GM19240 (cell line): Measurements from ENCODE around the gene ICAM2.
"Not testable (repeated sequence)": the region's sequence is repeated elsewhere in the genome, so short reads cannot be mapped to it uniquely, and the experiment has no call there.

Experiments
- DNase-seq: peaks from one replicate; pipeline ENCODE4 v3.0.0; 2011; ENCODE audit warnings: low spot score; ENCODE audit not compliant: insufficient read length

Gene ICAM2

DNA sequence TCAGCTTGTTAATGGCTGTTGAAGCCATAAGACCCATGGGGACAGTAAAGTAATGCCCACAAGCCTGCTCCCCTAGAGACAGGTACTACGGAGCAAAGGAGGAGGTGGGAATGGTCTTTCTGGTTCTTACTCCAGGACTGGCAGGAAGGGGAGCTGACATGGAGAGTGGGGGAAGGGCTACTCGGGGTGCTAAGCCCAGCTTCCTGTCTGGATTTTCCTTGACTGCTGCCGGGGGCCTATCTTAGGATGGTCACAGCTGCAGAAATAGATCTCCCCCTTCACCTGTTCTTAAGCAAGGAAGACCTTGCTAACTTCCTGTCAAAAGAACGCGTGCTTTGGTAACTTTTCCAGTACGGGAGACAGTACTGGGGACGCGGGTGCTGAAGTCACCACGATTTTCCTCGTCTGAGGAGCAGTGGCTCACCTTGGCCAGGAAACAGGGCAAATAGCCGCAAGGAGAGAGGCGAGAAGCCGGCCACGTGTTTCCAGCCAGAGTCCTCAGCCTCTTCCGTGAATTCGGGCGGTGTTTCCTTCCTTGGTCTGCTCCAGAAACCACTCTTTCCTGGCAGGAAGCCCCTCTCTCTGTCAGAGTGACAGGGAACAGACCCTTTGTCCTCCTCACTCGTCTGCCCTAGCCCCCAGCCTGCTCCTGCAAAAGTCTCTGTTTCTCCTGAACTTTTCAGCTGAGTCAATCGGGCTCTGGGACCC, 22.9 kb downstream of the ICAM2 start:
- no peak for DNase-seq

DNA sequence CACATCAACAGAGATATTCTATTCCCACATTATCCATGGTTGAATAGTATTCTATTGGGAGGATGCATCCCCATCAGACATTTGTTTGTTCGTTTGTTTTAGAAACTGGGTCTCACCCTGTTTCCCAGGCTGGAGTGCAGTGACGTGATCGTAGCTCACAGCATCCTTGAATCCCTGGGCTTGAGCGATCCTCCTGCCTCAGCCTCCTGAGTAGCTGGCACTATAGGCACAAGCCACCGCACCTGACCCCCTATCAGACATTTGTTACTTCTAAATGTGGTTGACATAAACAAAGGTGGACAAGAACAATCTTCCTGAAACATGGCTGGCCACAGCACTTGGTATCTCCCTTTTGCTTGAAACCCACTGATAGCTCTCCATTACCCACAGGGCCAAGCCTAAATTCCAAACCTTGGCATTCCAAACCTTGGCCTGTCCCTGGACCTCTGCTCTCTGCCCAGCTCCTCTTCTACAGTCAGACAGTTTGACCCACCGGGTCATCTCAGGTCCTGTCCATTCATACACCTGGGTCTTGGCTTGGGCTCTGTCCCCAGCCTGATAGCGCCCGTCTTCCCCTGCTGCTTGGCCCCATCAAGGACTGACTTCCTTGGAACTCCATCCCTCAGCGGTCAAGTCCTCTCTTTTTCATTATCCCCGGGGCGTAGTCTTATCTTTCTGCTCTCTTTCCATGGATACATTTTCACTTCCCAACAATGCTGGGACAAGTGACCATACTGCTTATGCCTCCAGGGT, 23.8 kb downstream of the ICAM2 start:
- DNase-seq = no peak

DNA sequence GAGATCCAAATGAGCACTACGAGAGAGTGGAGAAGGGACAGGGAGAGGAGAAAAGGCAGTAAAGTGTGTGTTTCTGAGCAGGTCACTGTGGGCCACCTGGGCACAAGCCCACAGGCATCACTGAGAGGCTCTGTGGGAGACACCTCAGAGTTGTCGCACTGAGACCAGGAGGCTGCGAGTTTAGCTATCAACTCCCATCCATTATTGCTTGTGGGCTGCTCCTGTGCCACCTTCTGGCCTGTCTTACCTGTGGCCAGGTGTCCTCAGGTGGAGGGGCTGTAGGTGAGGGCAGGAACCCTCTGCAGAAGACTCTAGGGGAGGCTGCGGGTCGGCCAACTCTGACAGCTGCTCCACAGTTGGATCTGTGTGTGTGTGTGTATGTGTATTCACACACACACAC, 24.8 kb downstream of the ICAM2 start:
- DNase-seq = no peak

DNA sequence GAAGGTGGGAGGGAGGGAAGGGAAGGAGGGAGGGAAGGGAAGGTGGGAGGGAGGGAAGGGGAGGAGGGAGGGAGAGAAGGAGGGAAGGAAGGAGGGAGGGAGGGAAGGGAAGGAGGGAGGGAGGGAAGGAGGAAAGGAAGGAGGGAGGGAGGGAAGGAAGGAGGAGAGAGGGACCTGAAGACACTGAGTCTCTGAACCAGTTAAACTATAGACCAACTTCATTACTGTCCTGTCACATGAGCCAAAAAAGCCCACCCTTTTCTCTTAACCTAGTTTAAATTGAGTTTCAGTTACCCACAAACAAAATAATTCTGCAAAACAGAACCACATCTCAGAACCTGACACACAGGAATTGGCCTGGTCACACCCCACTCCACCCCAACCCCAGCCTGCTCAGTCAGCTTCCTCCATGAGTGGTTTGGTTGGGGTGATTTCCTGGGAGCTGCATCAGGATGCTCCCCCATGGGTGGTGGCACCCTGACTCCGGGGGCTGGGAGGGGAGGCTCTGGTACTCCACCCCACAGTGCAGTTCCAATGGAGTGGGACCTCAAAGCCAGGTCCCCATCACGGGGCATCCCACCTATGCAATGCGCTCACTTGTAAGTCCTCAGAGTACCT, 27.0 kb downstream of the ICAM2 start:
- no peak for DNase-seq

DNA sequence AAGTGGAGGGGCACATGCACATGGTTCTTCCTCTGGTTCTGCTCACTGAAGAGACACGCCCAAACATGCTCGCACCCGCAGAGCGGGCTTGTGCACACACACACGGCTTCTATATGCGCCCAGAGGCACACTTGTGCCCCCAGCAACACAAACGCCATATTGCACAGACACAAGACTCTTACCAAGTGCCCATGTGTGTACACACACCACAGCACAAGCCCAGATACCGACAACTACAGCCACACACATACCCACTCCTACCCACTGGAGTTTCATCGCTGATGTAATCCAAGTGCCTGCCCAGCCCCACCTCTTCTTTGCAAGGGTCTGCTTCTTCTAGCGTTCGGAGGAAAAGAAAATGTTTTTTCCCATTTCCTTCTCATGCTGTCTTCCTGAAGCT, 28.8 kb downstream of the ICAM2 start:
- no peak for DNase-seq

DNA sequence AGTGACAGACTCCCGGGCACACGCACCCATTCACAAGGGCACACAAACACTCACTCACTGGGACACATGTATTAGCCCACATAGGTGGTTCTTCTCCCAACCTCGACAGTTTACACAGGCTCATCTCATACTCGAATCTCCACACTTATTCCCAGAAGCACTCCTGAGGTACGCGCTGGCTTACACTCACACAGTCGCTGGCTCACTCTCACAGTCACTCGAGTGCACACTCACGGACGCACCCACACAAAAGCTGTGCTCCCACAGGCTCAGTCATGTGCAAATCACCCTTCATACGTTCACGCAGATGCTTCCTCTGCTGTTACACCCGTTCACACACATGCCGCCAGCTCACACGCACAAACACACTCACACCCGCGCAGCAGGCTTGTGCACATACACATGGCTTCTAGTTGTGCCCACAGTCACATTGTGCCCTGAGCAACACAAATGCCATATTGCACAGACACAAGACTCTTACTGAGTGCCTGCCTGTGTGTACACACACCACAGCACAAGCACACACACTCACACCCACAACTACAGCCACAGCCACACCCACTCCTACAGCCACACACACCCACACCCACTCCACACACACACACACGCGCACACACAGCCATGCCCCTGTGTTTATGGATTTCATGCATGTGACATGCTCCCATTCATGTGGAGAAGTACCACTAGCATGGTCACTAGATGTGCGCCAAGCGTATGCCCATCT, 30.6 kb downstream of the ICAM2 start:
- no peak for DNase-seq

DNA sequence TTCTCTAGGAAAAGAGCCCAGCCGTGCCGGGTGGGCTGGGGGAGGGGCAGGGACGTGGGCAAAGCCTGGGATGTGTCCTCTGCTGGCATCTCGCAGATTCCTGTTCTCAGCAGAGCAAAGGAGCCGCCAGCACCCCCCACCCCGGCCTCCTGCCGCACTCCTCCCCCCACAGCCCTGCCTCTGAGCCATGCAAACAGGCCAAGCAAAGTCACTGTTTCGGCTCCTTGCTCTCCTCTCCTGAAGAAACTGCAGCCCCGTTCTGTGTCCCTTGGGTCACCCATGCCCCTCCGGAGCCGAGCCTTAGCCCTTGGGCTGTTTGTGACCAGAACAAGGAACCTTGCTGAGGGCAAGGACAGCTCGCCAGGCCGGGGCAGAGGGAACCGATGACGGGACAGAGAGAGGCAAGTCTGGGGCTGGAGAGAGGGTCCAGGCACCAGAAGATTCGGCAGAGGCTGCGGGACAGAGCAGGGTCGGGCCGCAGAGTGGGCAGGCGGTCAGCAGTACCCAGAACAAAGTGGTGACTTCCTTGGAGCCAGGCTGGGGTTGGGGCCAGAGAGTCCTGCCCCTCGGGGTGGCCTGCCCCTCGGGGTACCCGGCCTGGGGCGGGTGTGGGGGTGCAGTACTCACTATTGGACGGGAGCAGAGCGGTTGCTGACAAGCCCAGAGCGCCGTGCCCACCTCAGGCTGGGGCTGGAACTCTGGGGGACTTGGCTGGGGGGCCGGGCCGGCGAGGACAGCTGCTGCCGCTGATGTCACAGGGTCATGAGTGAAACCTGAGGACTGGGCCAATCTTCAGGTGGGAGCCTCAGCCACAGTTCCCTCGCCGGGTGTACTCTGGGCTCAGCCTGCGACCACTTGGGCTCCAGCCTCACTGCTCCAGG, 31.5 kb downstream of the ICAM2 start:
- DNase-seq = no peak

DNA sequence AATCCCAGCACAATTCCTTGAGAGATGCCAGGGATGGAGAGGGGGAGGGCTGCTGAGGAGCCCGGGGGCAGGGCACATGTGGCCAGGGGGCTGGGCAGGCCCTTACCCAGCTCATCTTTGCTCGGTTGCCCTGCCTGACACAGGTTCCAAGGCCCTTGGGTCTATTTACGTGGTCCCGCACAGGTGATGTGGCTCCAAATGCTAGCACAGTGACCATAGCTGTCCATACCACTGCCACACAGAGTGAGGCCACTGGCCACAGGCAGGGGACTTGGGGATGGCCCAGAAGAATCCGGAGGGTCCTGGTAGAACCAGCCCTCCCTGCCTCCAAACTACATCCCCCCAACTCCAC, 32.3 kb downstream of the ICAM2 start:
- DNase-seq = no peak

DNA sequence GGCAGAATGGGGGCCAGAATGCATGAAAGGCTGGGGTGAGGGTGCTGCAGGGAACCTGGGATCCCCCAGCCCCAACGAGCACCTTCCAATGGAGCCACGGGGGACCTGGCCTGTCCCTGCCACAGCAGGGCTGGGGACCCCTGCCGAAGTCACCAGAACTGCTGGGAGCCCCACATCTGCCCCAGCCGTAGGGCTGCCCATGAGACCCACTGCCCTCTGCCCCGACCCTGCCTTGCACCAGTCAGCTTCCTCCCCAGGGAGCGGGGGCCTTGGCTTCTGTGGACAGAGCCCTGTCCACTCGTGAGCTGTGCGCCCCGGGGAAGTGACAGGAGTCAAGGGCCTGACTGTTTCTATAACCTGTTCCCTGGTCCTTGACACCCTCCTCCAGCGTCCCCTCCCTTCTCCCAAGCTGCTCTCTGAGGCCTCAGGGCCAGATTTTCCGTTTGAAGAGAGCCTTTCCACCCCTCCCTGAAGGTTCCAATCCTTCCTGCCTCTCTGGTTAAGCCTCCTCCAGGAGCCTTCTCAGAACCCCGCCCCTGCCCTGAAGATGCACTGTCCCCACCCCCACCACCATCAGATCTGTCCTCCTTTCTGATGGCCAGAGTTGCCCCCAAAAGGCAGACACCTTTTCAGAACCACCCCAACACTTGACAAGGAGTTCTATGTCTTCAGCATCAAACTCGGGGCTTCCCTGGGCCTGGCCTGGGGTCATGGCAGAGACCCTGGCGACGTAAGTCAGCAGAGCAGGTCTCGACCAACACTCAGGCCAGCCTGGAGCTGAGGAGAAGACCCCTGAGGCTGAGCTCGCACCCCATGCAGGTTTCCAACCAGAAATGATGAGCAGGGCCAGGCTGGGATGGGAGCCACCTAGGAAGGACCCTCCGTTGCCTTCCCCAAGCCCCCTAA, 33.0 kb downstream of the ICAM2 start:
- DNase-seq = no peak

DNA sequence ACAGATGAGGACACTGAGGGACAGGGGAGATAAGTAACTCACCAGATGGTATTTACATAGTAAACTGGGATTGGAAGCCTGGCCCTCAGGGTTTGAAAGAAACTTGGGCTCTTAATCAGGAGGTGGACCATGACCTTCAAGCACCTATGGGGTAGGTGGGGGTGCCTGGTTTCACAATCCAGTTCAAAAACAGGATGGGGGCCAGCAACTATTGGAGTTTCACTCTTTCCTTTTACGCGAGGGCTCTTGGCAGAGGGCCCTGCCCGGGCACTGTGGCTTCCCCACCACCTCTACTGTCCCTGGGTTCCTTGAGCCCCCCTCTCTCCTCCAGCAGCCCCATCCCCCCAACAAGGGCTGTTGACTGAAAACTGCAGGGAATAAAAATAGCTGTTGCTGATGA, 33.6 kb downstream of the ICAM2 start:
- DNase-seq = no peak

DNA sequence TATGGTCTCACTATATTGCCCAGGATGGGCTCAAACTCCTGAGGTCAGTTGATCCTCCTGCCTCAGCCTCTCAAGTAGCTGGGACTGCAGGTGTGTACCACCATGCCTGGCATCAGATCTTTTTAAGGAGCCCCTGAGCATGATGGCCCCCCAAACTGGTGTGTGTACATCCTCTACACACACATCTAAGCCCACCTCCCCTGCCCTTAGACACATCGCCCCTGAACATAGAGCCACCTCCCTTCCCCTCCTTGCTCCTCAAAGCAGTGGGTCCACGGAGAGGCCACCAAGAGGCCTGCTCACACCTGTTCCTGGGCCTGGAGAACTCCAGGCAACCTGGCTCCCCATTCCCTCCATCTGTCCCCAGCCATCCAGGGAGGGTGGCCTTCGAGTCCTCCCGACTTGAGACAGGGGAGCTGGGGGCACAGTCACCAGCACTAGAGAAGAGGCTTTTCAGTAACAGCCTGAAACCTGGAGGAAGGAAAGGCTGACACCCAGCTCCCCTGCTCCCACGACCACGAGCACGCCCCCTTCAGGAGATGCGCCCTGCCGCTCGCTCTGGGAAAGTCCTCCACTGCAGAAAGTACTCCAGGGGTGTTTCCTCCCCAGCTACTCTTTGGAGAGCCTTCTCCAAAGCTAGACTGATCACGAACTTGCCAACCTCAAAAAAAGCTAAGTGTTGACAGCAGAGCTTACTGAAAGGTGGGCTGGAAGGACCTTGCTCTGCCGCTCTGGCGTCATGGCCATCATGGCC, 34.9 kb downstream of the ICAM2 start:
- DNase-seq = no peak

DNA sequence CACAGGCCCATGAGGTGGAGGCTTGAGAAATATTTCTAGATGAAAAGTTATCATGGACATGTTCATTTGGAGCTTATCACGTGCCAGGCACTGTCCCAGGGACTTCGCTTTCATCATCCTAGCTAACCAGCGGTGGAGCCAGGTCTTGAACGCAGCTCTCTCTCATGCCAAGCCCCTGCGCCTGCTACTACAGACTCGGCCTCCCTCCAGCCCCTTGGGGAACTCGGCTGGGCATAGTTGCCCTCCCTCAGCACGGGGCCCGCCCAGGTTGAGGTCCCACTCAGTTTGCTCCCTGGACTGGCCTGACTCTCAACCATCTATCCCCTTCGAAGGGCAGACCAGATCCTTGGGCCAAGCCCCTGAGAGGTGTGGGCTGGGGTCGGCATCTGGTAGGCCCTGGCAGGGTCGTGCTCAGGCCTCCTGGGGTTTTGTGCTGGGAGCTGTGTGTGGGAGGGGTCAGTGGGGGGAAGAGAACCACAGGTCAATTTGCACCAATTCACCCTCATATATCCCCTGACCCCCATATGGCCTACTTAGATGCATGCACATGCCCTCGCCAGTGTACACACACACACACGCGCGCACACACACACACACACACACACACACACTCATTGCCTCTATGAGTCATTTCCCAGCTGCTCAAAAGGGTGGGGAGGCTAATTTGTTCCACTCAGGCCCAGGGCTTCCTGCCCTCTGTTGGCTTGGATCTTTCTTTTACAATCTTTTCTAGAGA, 35.6 kb downstream of the ICAM2 start:
- DNase-seq = no peak

DNA sequence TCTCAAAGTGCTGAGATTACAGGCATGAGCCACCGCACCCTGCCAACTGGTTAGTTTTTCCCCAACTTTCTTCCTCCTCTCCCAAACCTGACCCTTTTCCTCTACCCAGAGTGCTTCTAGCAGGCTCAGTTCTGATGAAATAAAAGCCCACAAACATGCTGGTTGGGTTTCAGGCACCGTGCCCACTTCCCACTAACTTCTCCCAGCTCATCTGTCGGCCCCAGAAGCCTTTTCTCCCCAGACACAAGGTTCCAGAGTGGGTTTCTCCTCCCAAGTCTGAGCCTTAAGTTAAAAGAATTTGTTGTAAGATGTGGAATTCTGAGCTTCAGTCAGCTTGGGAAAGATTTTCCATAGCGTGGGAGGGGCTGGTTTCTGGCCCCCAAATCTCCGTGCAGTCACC, 36.2 kb downstream of the ICAM2 start:
- no peak for DNase-seq

DNA sequence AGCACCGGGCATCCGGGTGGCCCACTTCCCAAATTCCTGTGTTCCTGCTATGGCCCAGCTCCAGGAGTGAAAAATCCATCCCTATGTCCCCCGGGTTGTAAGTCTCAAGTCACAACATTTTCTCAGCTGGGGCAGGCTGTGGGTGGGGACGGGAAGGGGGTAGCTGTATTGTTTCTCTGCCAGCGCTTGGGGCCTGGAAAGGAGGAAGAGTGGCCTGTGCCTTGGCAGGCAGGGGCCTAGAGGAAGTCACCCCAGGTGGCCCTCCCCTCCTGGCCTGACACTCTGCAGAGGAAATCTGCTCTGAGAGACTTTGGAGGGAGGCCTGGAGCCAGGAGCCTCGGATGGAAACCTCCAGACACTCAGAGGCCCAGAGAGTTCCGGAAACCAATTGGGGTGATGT, 37.1 kb downstream of the ICAM2 start:
- no peak for DNase-seq

DNA sequence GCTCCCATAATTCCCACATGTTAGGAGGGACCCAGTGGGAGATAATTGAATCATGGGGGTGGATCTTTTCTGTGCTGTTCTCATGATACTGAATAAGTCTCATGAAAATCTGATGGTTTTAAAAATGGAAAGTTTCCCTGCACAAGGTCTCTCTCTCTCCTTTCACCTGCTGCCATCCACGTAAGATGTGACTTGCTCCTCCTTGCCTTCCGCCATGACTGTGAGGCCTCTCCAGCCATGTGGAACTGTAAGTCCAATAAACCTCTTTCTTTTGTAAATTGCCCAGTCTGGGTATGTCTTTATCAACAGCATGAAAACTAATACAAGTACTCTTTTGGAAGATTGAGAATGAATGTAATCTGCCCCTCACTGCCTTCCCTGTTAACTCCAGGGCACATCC, 37.8 kb downstream of the ICAM2 start:
- not testable (repeated sequence) for DNase-seq

DNA sequence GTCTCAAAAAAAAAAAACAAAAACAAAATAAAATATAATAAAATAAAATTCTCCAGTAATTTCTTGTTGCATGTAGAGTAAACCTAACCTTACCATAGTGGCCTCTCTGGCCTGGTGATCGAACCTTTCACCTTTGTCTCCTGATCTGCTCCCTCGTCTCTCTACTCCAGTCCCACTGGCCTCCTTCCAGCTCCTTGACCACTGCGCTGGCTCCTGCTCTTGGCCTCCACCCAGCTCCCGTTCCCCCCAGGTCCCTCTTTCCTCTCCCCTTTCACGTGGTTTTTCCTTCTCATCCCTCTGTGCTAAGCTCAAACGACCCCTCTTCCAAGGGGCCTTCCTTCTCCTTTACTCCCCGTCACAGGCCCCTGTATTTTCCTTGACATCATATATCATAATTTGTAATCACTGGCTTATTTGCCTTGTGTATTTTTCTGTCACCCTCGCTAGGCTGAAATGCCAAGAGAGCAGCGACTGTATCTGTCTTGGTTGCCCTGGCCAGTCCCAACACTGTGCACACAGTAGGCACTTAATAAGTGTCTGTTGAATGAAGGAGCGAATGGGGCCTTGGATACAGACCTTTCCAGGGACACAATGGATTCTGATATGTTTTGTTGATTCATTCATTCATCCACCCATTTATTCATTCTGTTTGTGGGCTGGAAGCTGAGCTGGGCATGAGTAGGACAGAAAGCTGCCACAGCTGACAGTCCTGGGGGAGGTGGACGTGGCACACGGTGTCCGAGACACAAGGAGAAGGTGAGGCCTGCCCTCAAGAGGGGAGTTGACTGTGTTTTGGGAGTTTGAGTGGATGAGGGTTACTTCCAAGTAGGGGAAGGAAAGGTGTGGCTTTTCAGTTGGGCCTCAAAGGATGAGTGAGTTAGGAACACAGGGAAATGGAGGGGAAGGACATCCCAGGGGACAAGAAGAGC, 41.9 kb downstream of the ICAM2 start:
- no peak for DNase-seq

DNA sequence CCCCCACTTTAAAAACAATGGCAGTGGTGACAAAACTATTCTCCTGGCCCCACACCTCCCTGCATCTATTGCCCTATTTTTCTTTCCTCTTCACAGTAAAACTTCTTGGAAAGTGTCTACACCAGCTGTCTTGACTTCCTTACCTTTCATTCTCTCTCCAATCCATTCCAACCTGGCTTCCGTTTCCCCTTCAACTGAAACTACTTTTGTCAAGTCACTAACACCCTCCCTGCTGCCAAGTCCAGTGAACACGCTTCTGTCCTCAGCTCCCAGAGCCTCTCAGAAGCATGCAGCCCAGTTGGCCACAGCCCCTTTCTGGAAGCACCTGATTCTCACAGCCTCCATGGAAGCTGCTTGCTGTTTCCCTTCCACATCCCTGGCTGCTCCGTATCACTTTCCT, 43.7 kb downstream of the ICAM2 start:
- DNase-seq = no peak
